Prostate gland (tissue), 2 donors: Measurements from ENCODE around the gene JMJD1C.
"Not testable (repeated sequence)": the region's sequence is repeated elsewhere in the genome, so short reads cannot be mapped to it uniquely, and the experiment has no call there.

Experiments
- POLR2A ChIP-seq: fragments of 450-650 bp; IDR thresholded peaks from one replicate; pipeline ENCODE4 v1.6.1; 2016; ENCODE audit warnings: antibody characterized with exemption, mild to moderate bottlenecking
- POLR2AphosphoS5 ChIP-seq: sonication (generic); formaldehyde crosslinking; IDR thresholded peaks from one replicate; pipeline ENCODE4 v1.6.1; 2017; ENCODE audit warnings: antibody characterized with exemption
- TF ChIP-seq, protein P1 (sequence below), 4 experiments: fragments of 200-600 bp in 2 of 4; fragments of 450-650 bp in 2 of 4; sonication (generic) in 2 of 4; IDR thresholded peaks; 1 replicate in 3 of 4; 2 replicates in 1 of 4; pipeline ENCODE4 v1.5.1; 2016 to 2019; ENCODE audit warnings: antibody characterized with exemption in 4 of 4, mild to moderate bottlenecking in 2 of 4, moderate library complexity in 2 of 4

DNA sequence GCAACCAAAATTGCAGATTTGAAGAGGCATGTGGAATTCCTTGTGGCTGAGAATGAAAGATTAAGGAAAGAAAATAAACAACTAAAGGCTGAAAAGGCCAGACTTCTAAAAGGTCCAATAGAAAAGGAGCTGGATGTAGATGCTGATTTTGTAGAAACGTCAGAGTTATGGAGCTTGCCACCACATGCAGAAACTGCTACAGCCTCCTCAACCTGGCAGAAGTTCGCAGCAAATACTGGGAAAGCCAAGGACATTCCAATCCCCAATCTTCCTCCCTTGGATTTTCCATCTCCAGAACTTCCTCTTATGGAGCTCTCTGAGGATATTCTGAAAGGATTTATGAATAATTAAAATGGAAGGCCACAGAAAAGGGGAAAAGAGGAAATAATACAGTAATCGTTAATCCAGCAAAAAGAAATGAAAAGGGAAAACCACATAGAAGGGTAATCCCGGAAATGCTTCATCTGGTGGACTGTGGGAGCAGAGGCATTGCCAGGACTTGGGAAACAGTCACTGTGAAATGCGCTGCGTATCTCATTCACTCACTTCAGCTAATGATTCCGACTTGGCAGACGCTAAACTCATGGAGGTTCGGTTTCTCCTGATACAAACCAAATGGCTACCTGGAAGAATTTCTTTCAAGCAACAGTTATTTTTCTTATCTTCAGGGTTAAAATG, 311.8 kb downstream of the JMJD1C start:
- TF ChIP-seq, protein P1, sequence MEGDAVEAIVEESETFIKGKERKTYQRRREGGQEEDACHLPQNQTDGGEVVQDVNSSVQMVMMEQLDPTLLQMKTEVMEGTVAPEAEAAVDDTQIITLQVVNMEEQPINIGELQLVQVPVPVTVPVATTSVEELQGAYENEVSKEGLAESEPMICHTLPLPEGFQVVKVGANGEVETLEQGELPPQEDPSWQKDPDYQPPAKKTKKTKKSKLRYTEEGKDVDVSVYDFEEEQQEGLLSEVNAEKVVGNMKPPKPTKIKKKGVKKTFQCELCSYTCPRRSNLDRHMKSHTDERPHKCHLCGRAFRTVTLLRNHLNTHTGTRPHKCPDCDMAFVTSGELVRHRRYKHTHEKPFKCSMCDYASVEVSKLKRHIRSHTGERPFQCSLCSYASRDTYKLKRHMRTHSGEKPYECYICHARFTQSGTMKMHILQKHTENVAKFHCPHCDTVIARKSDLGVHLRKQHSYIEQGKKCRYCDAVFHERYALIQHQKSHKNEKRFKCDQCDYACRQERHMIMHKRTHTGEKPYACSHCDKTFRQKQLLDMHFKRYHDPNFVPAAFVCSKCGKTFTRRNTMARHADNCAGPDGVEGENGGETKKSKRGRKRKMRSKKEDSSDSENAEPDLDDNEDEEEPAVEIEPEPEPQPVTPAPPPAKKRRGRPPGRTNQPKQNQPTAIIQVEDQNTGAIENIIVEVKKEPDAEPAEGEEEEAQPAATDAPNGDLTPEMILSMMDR (IDR thresholded peaks at IDR 0.05): not testable (repeated sequence)
- TF ChIP-seq POLR2A, POLR2AphosphoS5: not testable (repeated sequence)
